NCI-H748 (cell line): Measurements from ENCODE around the gene ATPAF2.

Experiments used
- DNase-seq: peaks from one replicate; lab custom pipeline; 2025; ENCODE audit not compliant: unreplicated experiment; lab: John Stamatoyannopoulos, UW

The ATPAF2 gene

DNA sequence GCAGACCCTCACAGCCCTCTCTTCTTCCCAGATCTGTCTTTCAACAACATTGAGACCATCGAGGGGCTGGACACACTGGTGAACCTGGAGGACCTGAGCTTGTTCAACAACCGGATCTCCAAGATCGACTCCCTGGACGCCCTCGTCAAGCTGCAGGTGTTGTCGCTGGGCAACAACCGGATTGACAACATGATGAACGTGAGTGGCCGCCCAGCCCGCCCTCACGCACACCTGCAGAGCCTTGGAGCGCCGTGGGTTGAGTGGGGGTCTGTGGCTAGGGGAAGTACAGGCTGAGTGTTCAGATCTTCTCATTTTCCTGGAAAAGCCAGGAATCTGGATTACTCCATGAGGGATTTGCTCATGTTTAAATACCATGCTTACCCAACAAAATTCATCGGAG is 51.1 kb downstream of the ATPAF2 start:
- peak; percentile 82 for DNase-seq

DNA sequence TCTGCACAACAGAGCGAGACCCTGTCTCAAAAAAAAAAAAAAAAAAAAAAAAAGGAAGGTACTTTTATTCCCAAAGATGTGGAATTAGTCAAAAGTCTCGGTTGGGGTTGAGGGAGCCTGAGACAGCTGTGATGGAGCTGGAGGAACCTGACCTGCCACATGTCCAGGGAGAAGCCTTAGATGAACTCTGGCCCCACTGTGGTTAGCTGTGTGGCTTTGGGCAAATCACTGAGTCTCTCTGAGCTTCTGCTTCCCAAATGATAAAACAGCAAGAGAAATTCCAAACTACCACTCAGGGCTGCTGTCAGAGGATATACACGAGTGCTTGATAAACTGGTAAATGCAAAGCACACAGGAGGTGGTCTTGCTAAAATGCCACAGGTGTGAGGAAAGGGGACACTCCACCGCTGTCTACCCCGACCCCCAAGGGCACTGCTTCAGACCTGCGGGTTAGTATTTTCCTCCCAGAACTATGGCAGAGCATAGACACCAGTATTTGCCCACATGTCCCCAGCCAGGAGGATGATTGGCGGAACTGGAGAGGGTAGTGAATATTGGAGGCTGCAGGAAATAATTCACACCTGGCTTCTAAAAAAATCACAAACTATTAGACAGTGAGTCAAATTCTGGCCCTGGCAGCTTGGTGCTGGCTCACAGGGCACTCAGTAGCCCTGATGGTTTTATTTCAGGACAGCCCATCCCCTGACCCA is 51.6 kb downstream of the ATPAF2 start:
- DNase-seq: peak; percentile 39

DNA sequence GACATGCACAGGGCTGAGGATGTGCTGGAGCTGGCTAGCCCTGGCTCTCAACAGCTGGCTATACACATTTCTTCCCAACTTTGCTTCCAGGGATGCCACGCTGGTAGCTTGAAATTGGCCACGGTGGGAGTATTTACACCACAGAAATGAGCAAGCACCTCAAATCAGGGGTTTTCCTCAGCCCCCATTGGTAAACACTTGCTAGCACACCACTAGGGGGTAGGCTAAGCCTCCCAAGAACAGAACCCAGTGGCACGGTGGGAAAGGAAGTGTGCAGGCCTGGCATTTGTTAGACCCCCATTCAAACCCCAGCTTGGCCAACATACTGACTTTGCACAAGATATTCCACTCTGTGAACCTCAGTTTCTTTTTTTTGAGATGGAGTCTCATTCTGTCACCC is 53.4 kb downstream of the ATPAF2 start:
- DNase-seq: peak; percentile 41

DNA sequence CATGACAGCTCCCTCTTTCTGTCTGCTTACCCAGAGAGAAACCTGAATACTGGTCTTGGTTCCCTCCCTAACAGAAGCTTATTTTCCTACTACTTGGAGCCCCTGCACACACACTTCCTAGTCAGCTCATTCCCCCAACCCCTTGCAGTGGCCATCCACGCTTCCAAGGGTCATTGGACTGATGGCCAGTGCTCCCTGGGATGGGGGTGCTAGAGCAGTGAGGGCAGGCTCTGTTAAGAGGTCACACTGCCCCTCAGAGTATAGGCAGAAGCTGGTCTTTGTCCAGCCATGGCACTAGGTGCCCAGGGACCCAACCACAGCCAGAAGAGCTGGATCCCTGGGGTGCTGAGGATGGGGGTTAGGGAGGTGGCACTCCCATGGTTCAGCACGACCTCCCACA is 53.8 kb downstream of the ATPAF2 start:
- no peak for DNase-seq

DNA sequence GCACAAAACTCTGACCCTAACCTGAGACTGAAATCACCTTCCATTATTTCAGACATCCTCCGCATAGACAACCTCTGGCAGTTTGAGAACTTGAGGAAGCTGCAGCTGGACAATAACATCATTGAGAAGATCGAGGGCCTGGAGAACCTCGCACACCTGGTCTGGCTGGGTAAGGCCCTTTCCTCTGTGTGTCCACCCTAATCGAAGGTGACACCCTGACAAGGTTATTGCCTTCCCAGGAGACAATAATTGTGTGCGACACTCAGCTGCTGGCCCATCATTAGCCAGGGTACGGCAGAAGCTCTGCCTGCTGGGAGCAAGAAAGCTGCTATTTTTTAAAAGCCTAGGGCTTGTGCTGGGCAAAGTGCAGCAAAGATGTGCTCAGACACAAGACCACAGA is 55.2 kb downstream of the ATPAF2 start:
- no peak for DNase-seq

DNA sequence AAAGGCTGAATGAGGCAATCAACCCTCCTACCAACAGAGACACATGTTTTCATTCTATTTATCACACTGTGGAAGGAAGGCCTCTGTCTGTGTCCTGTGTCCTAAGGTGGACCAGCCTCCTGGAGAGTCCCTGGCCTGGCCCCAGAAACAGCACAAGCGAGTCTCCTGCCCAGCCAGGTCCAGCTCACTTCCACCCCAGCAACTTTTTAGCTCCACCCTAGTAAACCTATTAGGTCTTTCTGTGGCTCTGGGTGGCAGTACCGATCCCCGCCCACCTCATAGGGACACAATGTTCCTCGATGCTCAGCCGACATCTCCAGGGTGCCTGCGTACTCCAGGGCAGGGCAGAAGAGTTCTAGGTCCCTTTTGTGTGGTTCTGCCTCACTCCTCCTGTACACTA is 55.6 kb downstream of the ATPAF2 start:
- DNase-seq: no peak

DNA sequence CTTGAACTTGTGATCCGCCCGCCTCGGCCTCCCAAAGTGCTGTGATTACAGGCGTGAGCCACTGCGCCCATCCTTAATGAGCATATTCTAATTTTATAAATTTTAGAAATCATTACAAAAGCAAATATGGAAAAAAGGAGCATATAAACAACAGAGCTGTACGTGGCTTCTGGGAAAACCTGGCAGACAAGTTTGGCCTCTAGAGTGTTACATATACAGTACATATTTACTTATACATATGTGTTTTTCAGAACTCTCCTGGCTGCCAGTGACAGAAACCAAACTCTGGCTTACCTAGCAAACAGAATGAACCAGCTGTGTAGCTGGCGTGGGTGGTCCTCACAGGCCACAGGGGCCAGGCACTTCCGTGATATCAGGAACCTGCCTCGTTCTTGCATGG is 56.2 kb downstream of the ATPAF2 start:
- no peak for DNase-seq

DNA sequence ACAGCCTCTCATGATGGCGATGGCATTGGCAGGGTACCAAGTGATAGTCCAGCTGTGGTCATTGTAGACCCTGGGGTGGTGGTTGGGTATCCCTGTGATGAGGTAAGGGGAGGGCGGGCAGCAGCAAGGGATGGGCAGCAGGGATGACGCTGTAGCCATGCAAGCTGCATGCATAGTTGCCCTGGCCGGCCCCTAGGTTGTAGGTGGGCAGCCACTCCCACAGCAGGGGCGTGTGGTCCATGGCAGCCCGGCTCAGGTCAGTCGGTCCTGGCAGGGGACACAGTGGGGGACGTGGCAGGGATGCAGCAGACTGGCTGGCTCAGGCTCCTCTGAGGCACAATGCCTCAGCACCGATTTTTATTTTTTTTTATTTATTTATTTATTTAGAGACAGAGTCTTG is 57.6 kb downstream of the ATPAF2 start:
- DNase-seq: peak; percentile 60

DNA sequence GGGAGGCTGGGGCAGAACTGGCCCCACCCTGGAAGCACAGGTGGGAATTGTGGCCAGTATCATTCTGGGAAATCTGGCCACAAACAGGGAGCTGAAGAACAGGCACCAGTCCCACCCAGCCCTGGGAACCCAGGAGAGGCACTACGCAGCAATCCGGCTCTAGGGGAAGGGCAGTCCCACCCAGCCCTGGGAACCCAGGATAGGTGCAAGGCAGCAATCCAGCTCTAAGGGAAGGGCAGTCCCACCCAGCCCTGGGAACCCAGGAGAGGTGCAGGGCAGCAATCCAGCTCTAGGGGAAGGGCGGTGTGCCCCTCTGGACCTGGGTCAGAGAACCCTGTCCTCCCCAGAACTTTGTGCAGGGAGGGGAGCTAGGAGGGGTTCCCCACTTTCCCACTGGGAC is 59.2 kb downstream of the ATPAF2 start:
- DNase-seq: no peak

DNA sequence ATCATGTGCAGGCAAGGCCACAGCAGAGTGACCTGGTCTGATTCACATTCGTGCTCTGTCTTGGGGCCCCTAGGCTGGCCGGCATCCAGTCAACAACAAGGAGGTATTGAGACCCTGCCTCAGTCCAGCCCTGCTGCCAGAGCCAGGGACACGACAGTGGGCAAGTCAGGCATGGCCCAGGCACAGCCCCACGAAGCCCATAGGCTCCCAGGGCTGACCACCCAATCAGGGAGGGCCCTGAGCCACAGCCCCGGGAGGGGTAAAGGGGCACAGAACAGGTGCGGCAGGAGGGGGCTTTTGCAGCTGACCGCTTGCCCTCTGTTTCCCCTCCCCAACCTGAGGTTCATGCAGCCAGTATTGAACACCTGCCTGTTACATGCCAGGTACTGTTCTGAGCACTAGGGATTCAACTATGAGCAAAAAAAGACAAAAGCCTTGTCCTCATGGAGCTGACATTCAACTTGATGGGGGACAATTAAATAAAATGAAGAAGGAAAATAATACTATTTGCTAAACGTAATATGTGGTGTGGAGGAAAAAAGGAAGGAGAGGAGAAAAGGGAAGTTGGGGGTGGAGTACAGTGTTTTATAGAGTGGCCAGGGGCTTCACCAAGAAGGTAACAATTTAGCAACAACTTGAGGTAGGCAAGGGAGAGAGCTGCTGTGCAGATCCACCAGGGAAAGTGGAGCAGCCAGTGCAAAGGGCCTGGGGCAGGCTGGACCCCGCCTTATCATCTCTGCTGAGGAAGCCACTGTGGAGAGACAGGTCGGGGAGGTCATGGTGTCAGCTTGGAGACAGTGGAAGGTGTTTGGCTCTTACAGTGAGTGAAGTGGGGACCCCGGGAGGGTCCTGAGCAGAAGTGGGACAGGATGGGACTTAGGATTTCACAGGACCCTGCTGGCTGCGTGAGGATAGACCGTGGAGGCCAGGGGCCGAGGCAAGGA is 60.2 kb downstream of the ATPAF2 start:
- DNase-seq: no peak

DNA sequence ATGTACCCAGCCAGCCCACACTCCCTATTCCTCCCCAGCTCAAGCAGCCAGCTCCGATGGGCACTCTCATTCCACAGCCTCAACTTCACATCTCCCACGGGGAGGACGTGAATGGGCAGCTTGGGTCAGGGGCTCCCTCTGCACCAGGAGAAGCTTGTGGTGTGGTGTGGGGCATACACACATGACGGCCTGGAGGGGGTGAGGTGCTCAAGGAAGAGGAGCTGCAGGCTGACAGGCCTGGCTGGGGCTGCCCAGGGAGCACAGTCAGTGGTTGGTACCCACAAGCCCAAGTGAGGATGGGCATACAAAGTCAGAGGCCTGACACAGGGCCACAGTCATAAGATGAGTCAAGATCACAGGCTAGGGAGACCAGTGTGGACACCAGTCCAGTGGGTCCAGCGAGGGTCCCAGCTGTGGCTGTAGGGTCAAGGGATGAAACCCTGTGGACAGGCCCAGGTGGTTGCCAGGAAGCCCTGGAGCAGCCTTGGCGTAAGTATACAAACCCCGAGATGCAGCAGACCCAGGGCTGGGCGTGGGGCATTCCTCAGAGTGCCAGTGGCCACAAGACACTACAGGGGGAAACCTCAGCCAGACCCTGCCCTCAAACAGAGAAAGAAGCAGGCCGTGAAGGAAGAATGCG is 61.9 kb downstream of the ATPAF2 start:
- no peak for DNase-seq

DNA sequence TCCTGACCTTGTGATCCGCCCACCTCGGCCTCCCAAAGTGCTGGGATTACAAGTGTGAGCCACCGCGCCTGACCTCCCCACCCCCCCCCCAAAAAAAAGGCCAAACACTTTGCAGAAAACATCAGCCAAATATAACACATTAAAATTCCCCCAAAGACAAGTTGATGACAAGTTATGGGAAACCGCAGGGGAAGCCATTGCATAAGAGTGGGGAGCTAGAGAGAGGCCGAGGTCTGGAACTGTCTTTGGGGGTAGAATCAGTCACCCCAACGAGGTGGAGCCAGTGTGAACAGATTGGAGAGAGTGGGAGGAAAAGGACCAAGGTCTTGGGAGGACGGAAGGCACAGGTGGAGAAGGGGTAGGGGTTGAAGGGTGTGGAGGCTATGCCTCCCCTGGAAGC is 63.5 kb downstream of the ATPAF2 start:
- DNase-seq: no peak

DNA sequence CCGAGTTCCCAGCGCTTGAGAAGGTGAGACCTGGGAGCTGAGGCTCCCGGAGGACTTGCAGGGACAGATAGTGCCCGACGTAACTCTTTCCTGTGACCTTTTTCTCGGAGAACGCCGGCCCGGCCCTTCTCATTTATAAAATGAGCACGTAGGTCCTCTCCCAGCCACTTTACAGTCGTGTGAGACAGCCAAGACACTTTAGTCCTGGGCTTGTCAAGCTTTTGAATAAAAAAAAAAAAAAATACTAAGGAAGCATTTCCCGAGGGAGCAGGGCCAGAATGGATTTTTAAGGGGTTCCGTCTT is 66.1 kb downstream of the ATPAF2 start:
- no peak for DNase-seq

DNA sequence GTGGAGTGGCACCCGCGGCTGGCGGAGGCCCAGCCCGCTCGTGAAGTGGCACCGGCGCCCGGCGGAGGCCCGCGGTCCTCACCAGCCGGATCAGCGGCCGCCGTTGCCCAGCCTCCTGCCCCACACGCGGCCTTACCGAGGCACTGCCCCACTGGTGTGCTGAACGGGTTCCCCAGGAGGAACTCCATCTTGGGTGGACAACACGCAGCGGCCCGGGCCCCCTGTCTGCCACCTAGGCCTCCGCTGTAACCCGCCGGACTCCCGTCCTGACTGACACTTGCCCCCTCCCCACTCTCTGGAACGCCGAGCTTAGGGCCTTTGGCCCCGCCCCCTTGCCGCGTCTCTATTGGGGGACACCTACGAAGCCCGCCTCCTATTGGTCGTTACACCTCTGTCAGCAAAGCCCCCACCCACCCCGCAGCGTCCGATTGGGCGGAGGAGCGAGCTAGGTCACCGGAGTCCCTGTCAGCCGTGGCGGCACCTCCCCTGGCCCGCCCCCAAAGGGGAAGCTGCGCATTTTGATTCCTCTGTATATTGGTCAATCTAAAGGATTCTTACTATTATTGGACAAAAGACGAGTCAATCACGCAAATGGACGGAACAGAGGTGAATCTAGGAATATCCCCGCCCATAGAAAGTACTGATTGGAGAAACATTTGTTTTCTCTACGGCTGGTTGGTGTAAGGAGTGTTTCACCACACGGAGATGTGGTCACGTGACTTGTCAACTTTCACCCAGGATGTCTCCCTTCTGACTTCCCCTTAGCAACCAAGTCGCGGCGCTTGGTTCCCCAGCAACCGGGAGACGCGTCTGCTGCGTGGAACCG is 66.6 kb downstream of the ATPAF2 start, which contains the start of the genes DRC3 and TOM1L2:
DRC3 (plus strand) TSS at position 737 of the 826 bp plus-strand sequence. CDS start 4,737 bp downstream, outside the sequence.
TOM1L2 (minus strand) TSS at position 275 of the 826 bp plus-strand sequence; CDS start at position 188, 87 bp downstream.
- DNase-seq: peak; percentile 100

DNA sequence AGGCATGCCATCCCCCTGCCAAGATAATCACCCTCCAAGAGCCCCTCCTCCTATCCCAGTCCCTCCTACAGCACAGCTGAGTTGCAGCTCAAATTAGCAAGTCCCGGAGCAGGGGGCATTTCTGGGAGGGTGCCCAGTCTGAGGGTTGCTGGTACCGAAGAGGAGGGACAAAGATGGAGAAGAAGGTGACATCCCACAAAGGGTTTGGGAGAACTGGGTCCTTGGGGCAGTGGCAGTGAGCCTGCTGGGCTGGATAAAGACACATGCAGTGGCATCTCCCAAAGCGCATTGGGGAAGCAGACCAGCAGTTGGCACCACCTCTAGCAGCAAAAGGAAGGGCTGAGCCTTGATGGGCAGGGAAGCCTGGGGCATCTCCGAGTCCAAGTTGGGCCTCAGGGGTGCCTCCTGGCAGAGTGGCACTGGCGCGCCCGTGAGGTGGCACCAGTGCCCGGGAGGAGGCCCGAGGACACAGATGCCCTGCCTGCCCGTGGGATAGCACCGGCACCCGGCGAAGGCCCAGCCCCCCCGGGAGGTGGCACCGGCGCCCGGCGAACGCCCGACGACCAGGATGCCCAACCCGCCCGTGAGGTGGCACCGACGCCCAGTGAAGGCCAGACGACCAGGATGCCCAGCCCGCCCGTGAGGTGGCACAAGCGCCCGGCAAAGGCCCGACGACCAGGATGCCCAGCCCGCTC is 67.4 kb downstream of the ATPAF2 start:
- DNase-seq: no peak

DNA sequence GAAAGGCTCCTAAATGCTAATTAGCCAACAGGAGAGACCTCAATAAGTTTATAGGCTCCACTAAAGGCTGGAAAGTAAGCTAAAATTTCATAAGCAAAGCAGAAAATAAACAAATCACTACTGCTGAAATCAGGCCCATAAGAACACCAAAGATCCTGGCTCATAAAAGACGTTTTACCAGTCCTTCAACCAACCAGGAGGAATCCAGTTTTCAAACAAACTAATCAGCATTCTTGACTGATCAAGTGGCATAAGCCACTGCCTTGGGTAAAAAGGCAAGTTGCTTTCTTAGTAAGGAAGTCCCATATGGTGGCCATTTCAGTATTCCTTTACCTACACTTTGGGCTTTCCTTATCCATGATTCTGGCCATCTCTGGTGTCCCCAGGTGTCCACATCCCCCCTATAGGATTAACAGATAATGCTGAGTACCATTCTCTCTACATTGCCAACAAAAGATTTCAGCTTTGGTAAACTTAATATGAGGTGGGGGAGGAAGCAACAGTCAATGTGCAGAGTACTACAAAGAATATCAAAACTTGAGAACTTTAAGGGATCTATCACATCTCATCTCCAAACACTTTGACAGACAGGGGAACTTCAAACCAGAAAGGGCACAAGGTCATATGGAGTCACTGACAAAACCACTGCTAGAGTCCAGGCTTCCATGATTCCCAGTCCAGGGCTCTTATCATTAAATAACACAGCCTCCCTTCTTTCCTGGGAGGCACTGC is 68.1 kb downstream of the ATPAF2 start:
- no peak for DNase-seq
